Skeletal muscle satellite cell (primary cell): ENCODE results near the gene RLF.
A peak's percentile ranks its signal among the peaks of the same experiment; 100 is the strongest.

Source experiments
- H3K27me3 ChIP-seq: 2 replicates; pipeline ENCODE4 v1.7.0; 2013; ENCODE audit warnings: low read length; ENCODE audit not compliant: control insufficient read depth, insufficient read depth
- H3K36me3 ChIP-seq: 2 replicates; pipeline ENCODE4 v1.7.0; 2013; ENCODE audit warnings: mild to moderate bottlenecking, control low read depth, low read length; ENCODE audit not compliant: insufficient read depth
- H3K4me1 ChIP-seq: 2 replicates; pipeline ENCODE4 v1.7.0; 2013; ENCODE audit warnings: low read length; ENCODE audit not compliant: control insufficient read depth, insufficient read depth
- H3K4me2 ChIP-seq: 2 replicates; pipeline ENCODE4 v1.7.0; 2013; ENCODE audit warnings: mild to moderate bottlenecking, low read length
- H3K4me3 ChIP-seq: 2 replicates; pipeline ENCODE4 v1.7.0; 2013; ENCODE audit warnings: low read length
- H3K9ac ChIP-seq: 2 replicates; pipeline ENCODE4 v1.7.0; 2013; ENCODE audit warnings: mild to moderate bottlenecking, low read depth, low read length, moderate library complexity
- H3K9me3 ChIP-seq: replicated peaks from 2 replicates; pipeline ENCODE4 v1.7.0; 2013; ENCODE audit warnings: mild to moderate bottlenecking, control low read depth, low read length

Gene RLF

DNA sequence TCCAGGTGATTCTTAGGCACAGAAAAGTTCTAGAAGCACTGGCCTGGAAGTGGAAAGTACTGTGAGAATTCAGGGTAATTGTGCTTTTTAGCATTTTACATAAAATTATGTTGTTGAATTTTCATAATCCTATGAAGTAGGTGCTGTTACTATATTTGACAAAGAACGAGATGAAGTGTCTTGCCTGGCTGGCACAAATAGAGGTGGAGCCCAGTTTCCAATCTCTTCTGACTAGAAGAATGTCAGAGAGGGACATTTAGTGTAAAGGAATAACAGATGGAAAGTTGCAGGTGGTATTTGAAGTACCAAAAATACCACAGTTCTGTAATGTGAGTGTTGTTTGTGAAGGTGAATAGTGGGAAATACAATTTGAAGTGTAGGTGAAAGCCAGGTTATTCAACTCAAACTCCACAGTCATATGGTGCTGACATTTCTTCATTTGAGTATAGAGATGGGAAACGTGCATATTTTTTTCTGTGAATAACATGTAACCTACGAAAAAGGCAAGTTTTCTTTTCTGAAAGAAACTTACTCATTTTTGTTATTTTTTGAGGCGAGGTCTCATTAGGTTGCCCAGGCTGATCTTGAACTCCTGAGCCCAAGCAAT, 83.1 kb downstream of the RLF start:
- no peak overlapping the region for H3K4me2 ChIP-seq
- H3K36me3 ChIP-seq = peaks cover 4% of the 10 kb centered on the region
- H3K27me3 ChIP-seq = no peaks in the 10 kb centered on the region
- H3K4me1 ChIP-seq = peaks cover 31% of the 10 kb centered on the region
- H3K9ac ChIP-seq = no peak overlapping the region
- no peak overlapping the region for H3K4me3 ChIP-seq
- H3K9me3 ChIP-seq = no peaks in the 10 kb centered on the region

DNA sequence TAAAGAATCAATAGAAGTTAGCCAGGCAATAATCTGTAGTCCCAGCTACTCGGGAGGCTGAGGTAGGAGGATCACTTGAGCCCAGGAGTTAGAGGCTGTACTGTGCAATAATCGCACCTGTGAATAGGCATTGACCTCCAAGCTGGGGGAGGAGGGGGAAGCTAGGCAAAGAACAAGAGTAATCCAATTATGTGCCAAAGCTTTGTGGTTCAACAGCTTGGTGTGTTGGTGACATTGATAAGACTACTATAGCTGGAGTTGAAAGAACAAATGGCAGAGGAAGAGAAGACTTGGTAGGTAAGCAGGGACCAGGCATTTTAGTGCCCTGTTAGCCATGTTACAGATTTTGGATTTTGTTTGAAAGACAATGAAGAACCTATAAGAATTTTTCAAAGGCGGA, 84.5 kb downstream of the RLF start:
- Histone ChIP-seq H3K4me2 (no peak overlapping the region), H3K4me3 (no peak overlapping the region), H3K27me3 (no peaks in the 10 kb centered on the region), H3K4me1 (peaks cover 31% of the 10 kb centered on the region), H3K9ac (no peak overlapping the region), H3K9me3 (no peaks in the 10 kb centered on the region), H3K36me3 (no peaks in the 10 kb centered on the region)

DNA sequence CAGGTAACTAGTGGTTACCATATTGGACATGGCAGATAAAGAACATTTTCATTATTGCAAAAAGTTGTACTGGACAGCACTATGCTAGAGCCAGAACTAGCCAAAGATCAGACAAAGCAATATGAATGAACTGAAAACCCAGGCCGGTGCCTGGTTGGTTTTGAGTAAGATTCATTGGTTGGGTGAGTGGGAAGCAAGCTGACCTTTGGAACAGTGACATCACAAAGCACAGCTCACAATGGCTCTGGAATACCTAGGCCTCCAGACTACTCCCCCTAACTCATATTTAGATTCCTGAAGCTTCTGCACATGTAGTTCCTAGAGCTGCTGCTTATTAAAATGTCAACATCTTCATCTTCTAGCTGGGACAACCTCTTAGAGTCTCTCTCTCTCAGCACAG, 86.5 kb downstream of the RLF start, which contains the start of gene TMCO2:
Gene TMCO2, plus strand, starts transcription at position 283 of the 400 bp plus-strand sequence. Its CDS starts 57 bp downstream, at position 340.
- H3K4me1 ChIP-seq = peaks cover 17% of the 10 kb centered on the region
- no peaks in the 10 kb centered on the region for H3K36me3 ChIP-seq
- H3K4me2 ChIP-seq = no peak within 1 kb of the TSS
- H3K9ac ChIP-seq = no peak within 1 kb of the TSS
- H3K4me3 ChIP-seq = no peak within 1 kb of the TSS
- no peaks in the 10 kb centered on the region for H3K9me3 ChIP-seq
- H3K27me3 ChIP-seq = no peaks in the 10 kb centered on the region

DNA sequence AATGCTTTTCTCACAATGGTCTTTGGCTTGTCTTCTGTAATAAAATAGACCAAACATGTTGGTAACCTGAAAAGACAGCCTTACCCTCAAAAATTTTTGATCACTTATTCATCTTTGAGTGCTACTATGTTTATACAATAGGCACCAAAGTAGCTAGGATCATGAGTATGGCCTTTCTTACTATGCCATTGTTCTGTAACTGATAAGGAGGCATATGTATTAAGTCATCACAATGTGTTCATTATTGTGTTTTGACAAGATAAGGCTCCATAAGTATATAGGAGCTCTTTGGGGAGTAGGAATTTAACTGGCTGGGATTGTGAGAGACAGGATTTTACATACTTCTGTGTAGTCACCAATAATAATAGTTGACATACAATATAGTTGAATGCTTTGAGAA, 87.2 kb downstream of the RLF start:
- no peaks in the 10 kb centered on the region for H3K9me3 ChIP-seq
- H3K4me1 ChIP-seq = peaks cover 10% of the 10 kb centered on the region
- H3K27me3 ChIP-seq = no peaks in the 10 kb centered on the region
- no peak overlapping the region for H3K4me3 ChIP-seq
- no peak overlapping the region for H3K9ac ChIP-seq
- H3K36me3 ChIP-seq = no peaks in the 10 kb centered on the region
- H3K4me2 ChIP-seq = no peak overlapping the region

- no peaks in the 10 kb centered on the region for H3K9me3 ChIP-seq
- no peak overlapping the region for H3K4me3 ChIP-seq
- H3K36me3 ChIP-seq = peaks cover 2% of the 10 kb centered on the region
- no peak overlapping the region for H3K9ac ChIP-seq
- H3K4me2 ChIP-seq = no peak overlapping the region
- H3K4me1 ChIP-seq = peaks cover 3% of the 10 kb centered on the region
- no peaks in the 10 kb centered on the region for H3K27me3 ChIP-seq
Measured at GRCh38 chr1:40251456-40251855, 90.3 kb downstream of the RLF start.

DNA sequence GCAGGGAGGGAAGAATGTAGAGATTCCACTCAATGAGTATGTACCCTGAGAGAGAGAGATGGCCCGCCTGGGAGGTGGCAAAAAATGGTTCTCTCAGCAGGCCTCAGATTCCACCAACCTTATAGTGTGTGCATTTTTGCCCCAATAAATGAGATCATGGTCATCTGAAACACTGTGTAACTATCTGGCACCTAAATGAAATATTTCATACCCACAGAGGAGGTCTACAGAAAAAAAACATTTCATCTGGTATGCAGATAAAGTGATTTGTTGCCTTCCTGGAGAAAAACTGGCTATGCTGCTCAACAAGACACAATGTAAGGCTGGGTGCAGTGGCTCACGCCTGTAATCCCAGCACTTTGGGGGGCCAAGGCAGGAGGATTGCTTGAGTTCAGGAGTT, 91.4 kb downstream of the RLF start:
- Histone ChIP-seq H3K4me3 (no peak overlapping the region), H3K27me3 (no peaks in the 10 kb centered on the region), H3K9me3 (no peaks in the 10 kb centered on the region), H3K4me2 (no peak overlapping the region), H3K9ac (no peak overlapping the region), H3K4me1 (peaks cover 6% of the 10 kb centered on the region), H3K36me3 (peaks cover 2% of the 10 kb centered on the region)

GRCh38 chr1:40255231-40255630, 94.0 kb downstream of the RLF start:
- Histone ChIP-seq H3K4me2 (no peak overlapping the region), H3K27me3 (no peaks in the 10 kb centered on the region)

GRCh38 chr1:40256401-40257084, 95.4 kb downstream of the RLF start:
- Histone ChIP-seq H3K4me2 (peak overlapping the region; percentile 79), H3K27me3 (no peaks in the 10 kb centered on the region), H3K36me3 (peaks cover 22% of the 10 kb centered on the region), H3K4me1 (peaks cover 10% of the 10 kb centered on the region), H3K4me3 (peak overlapping the region; percentile 96), H3K9me3 (no peaks in the 10 kb centered on the region), H3K9ac (peak overlapping the region; percentile 97)

More at GRCh38 chr1:40255231-40255630, 94.0 kb downstream of the RLF start:
- H3K36me3 ChIP-seq = peaks cover 10% of the 10 kb centered on the region
- no peak overlapping the region for H3K4me3 ChIP-seq
- H3K9me3 ChIP-seq = no peaks in the 10 kb centered on the region
- H3K4me1 ChIP-seq = peaks cover 10% of the 10 kb centered on the region
- no peak overlapping the region for H3K9ac ChIP-seq

- Histone ChIP-seq H3K36me3 (peaks cover 22% of the 10 kb centered on the region), H3K9me3 (no peaks in the 10 kb centered on the region), H3K27me3 (no peaks in the 10 kb centered on the region), H3K9ac (peak overlapping the region; percentile 97), H3K4me3 (peak overlapping the region; percentile 96), H3K4me1 (peaks cover 10% of the 10 kb centered on the region), H3K4me2 (peak overlapping the region; percentile 79)
Measured at GRCh38 chr1:40257313-40257687, 96.1 kb downstream of the RLF start.

- Histone ChIP-seq H3K4me2 (peak within 1 kb of the TSS; percentile 83), H3K4me1 (peaks cover 10% of the 10 kb centered on the region), H3K9ac (peak within 1 kb of the TSS; percentile 97), H3K36me3 (peaks cover 26% of the 10 kb centered on the region), H3K9me3 (no peaks in the 10 kb centered on the region), H3K4me3 (peak within 1 kb of the TSS; percentile 96), H3K27me3 (no peaks in the 10 kb centered on the region)
Measured at GRCh38 chr1:40257688-40258444, 96.7 kb downstream of the RLF start, which contains the start of gene ZMPSTE24. TSS of gene ZMPSTE24 (plus strand) at chr1:40258236. CDS start at chr1:40258272, 36 bp downstream.

DNA sequence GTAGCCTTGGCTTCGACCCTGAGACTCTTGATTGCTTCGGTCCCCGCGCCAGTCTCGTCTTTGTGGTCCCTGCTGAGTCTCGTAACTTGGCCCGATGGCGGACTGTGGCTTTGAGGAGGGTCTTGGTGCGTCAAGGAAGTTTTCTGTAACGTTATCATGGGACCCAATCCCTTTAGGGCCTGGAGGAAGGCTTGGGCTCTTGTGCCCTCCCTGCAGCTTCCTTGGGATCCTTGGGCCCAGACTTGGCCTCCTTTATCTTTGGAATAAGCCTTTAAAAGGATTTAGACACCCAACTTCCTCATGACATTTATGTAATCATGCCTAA, 97.2 kb downstream of the RLF start:
- Histone ChIP-seq H3K9ac (peak overlapping the region; percentile 97), H3K4me2 (peak overlapping the region; percentile 83), H3K27me3 (no peaks in the 10 kb centered on the region), H3K36me3 (peaks cover 32% of the 10 kb centered on the region), H3K4me3 (peak overlapping the region; percentile 96), H3K4me1 (peaks cover 10% of the 10 kb centered on the region), H3K9me3 (no peaks in the 10 kb centered on the region)
